MCF 10A (cell line): ENCODE data around the gene CD44. TPM values are rescaled to one million over a fixed set of nuclear protein-coding genes. Genes with fewer than 3 reads are reported as not detected.
A peak's percentile ranks its signal among the peaks of the same experiment; 100 is the strongest.

ENCODE experiments used
- BruUV-seq: library from RNA; stranded (reverse); fragments of 400-500 nt; replicated peaks from 2 replicates; lab custom pipeline; 2021; lab: Mats Ljungman, UMichigan
- CTCF ChIA-PET: fragments of 300-600 bp; sonication (Branson Sonifier 250); formaldehyde crosslinking; extraction: SDS; loops from one replicate; lab custom pipeline; 2021; ENCODE audit warnings: antibody characterized with exemption, inconsistent platforms; lab: Yijun Ruan, JAX
- POLR2A ChIA-PET: fragments of 300-600, 350-650 bp; sonication (Branson Sonifier 250); formaldehyde crosslinking; extraction: SDS; loops from one replicate; lab custom pipeline; 2020; ENCODE audit warnings: antibody characterized with exemption, inconsistent platforms; lab: Yijun Ruan, JAX
- DNase-seq: peaks from one replicate; pipeline ENCODE4 v3.0.0-alpha.2; 2018; ENCODE audit not compliant: unreplicated experiment
- H3K27ac Mint-ChIP-seq: one replicate; pipeline ENCODE4 v1.8.0; 2022; ENCODE audit warnings: mild to moderate bottlenecking, low read depth, mixed read lengths; ENCODE audit not compliant: unreplicated experiment
- H3K27me3 Mint-ChIP-seq: one replicate; pipeline ENCODE4 v1.8.0; 2022; ENCODE audit warnings: mixed read lengths; ENCODE audit not compliant: insufficient read depth, unreplicated experiment
- H3K36me3 Mint-ChIP-seq: one replicate; pipeline ENCODE4 v1.8.0; 2022; ENCODE audit warnings: mild to moderate bottlenecking, moderate library complexity, mixed read lengths; ENCODE audit not compliant: insufficient read depth, unreplicated experiment
- H3K4me1 Mint-ChIP-seq: one replicate; pipeline ENCODE4 v1.8.0; 2022; ENCODE audit warnings: mixed read lengths; ENCODE audit not compliant: insufficient read depth, unreplicated experiment
- H3K4me3 Mint-ChIP-seq: one replicate; pipeline ENCODE4 v1.8.0; 2022; ENCODE audit warnings: mild to moderate bottlenecking, moderate library complexity, mixed read lengths; ENCODE audit not compliant: unreplicated experiment
- H3K9me3 Mint-ChIP-seq: one replicate; pipeline ENCODE4 v1.8.0; 2022; ENCODE audit warnings: mixed read lengths; ENCODE audit not compliant: unreplicated experiment
- CTCF ChIP-seq: fragments of 200-600 bp; IDR thresholded peaks from one replicate; pipeline ENCODE4 v1.8.0; 2022; ENCODE audit warnings: antibody characterized with exemption, mild to moderate bottlenecking; ENCODE audit not compliant: unreplicated experiment
- intact Hi-C: fragments of 100-400 bp; cut with micrococcal nuclease; formaldehyde crosslinking; loops from 2 replicates; pipeline ENCODE4 v1.14.1; 2022
- total RNA-seq: library from RNA; stranded (reverse); gene quantifications from 2 replicates; pipeline ENCODE4 v1.2.3, GENCODE V29; 2022

CD44 gene
- total RNA-seq, 1 experiment from 2014 or later: 446 TPM

- BruUV-seq: no TSS peak
- peaks cover 37% of the 10 kb centered on the region for H3K36me3 Mint-ChIP-seq
Measured at GRCh38 chr11:35173011-35173511, 34.1 kb downstream of the CD44 start.

GRCh38 chr11:35173616-35174566 lies 34.9 kb downstream of the CD44 start:
- Mint-ChIP-seq H3K27me3 (no peaks in the 10 kb centered on the region), H3K36me3 (peaks cover 43% of the 10 kb centered on the region), H3K27ac (peak overlapping the region; percentile 28), H3K9me3 (no peaks in the 10 kb centered on the region), H3K4me1 (peaks cover 26% of the 10 kb centered on the region), H3K4me3 (no peak overlapping the region)
- intact Hi-C loops: no loop called here
- no peak for DNase-seq
- TF ChIP-seq CTCF: no peak
- BruUV-seq: no TSS peak
- POLR2A ChIA-PET: interaction anchor here (0.5 to 2.5 kb wide), 15 partner anchors 9 to 252 kb away, joined by 3 to 11 read pairs (median 4); partner anchors contain the start of gene CD44
- CTCF ChIA-PET: interaction anchor here (0.6 to 1.5 kb wide), 4 partner anchors 12 to 217 kb away, joined by 3 to 5 read pairs (median 4); no protein-coding TSS in a partner anchor

More at GRCh38 chr11:35173011-35173511, 34.1 kb downstream of the CD44 start:
- H3K27me3 Mint-ChIP-seq: no peaks in the 10 kb centered on the region
- H3K4me3 Mint-ChIP-seq: no peak overlapping the region
- ChIA-PET CTCF (interaction anchor here (1.0 kb wide), 1 partner anchor 34 kb away, joined by 3 read pairs; the partner anchor contains the start of gene CD44), POLR2A (interaction anchor here (0.8 to 2.0 kb wide), 4 partner anchors 10 to 251 kb away, joined by 3 to 9 read pairs (median 4); no protein-coding TSS in a partner anchor)
- DNase-seq: peak; percentile 74
- intact Hi-C loops: no loop called here
- H3K4me1 Mint-ChIP-seq: peaks cover 20% of the 10 kb centered on the region
- TF ChIP-seq CTCF: no peak
- H3K9me3 Mint-ChIP-seq: no peaks in the 10 kb centered on the region
- H3K27ac Mint-ChIP-seq: no peak overlapping the region

GRCh38 chr11:35174666-35175065 lies 35.7 kb downstream of the CD44 start:
- Mint-ChIP-seq H3K36me3 (peaks cover 39% of the 10 kb centered on the region), H3K4me1 (peaks cover 32% of the 10 kb centered on the region), H3K4me3 (no peak overlapping the region), H3K9me3 (no peaks in the 10 kb centered on the region), H3K27ac (peak overlapping the region; percentile 28), H3K27me3 (no peaks in the 10 kb centered on the region)
- TF ChIP-seq CTCF: no peak
- intact Hi-C loops: no loop called here
- CTCF ChIA-PET: interaction anchor here (0.6 to 1.5 kb wide), 6 partner anchors 13 to 248 kb away, joined by 3 to 5 read pairs (median 4); no protein-coding TSS in a partner anchor
- no TSS peak for BruUV-seq
- peak; percentile 30 for DNase-seq
- POLR2A ChIA-PET: interaction anchor here (0.8 to 2.5 kb wide), 14 partner anchors 9 to 173 kb away, joined by 3 to 11 read pairs (median 4); partner anchors contain the start of gene CD44
